Suprapubic skin (tissue), 4 donors: Measurements from ENCODE around the gene HIVEP2.

ENCODE experiments used
- CTCF ChIP-seq, 2 donors: fragments of 200-600 bp in 1 of 2; fragments of 450-650 bp in 1 of 2; sonication (generic) in 1 of 2; IDR thresholded peaks; one replicate each; pipeline ENCODE4 v1.5.1; 2016 to 2019; ENCODE audit warnings: antibody characterized with exemption in 2 of 2, mild to moderate bottlenecking in 1 of 2, moderate library complexity in 1 of 2
- EP300 ChIP-seq: sonication (generic); formaldehyde crosslinking; IDR thresholded peaks from one replicate; pipeline ENCODE4 v1.6.1; 2017; ENCODE audit warnings: antibody characterized with exemption
- POLR2A ChIP-seq, 2 donors: fragments of 450-650 bp; IDR thresholded peaks; one replicate each; pipeline ENCODE4 v1.6.1; 2017; ENCODE audit warnings: antibody characterized with exemption in 2 of 2, mild to moderate bottlenecking in 2 of 2, moderate library complexity in 2 of 2
- POLR2AphosphoS5 ChIP-seq, 3 donors: sonication (generic); formaldehyde crosslinking; IDR thresholded peaks; one replicate each; pipeline ENCODE4 v1.6.1; 2017; ENCODE audit warnings: antibody characterized with exemption in 3 of 3

DNA sequence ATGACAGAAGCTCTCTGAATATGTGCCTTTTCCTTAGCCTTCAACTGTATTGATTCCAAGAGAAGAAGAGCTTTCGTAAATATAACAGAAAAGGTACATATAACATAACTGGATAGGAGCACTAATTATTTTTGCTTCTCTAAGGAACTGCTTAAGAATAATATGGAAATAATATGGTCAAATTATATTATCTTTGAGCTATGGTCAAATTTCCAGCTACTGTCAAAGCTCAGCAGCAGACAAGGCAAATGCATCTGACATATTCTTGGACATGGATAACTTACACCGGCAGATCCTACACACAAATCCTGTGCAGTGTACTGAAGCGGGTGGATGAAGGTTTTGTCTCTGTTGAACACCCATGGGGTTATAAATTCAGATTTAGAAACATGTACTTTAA, 150.6 kb downstream of the HIVEP2 start:
- TF ChIP-seq POLR2A (IDR thresholded peaks at IDR 0.05) (no peak), POLR2AphosphoS5 (IDR thresholded peaks at IDR 0.05) (no peak), CTCF (IDR thresholded peaks at IDR 0.05) (no peak), EP300 (no peak)
